Transverse colon (tissue), 4 donors: ENCODE measurements around the gene TOMM6. TPM values are rescaled to one million over a fixed set of nuclear protein-coding genes. Genes with fewer than 3 reads are reported as not detected.

Experiments used
- small RNA-seq, 4 donors: library from RNA; depleted of rRNA; stranded (forward); fragments of <200 nt; gene quantifications; one replicate each; pipeline ENCODE3, GENCODE V24; 2016
- total RNA-seq, 4 donors: library from RNA; depleted of rRNA; stranded (reverse); fragments of >200 nt; gene quantifications; one replicate each; pipeline ENCODE4 v1.1.0, GENCODE V29; 2016

Gene TOMM6
- total RNA-seq, 4 donors from 2014 or later: 24.1 to 93.1 (median 85.6) TPM

Small RNA genes lying within 50 kb of the gene (small RNA-seq; reads per million reads assigned to genes)
- gene AL365205.2 (0 reads per million in 4 donors), gene AL365205.3 (0 reads per million in 4 donors), gene RF00393 (0 reads per million in 4 donors)

Other genes with a start within 250 kb of the TOMM6 start
- gene FOXP4, start 241.3 kb upstream of the TOMM6 start, total RNA-seq: 10 to 100 TPM; 13.8 to 45.6 (median 17.2) TPM
- gene MDFI, start 149.2 kb upstream of the TOMM6 start, total RNA-seq: 1 to 10 TPM in 2 of 4 donors, not detected in 2; 2.1 to 2.2 TPM
- gene TFEB, start 52.1 kb upstream of the TOMM6 start, total RNA-seq: 10 to 100 TPM; 30.4 to 47.1 (median 38.1) TPM
- 1 to 10 TPM in 1 of 4 donors, not detected in 3; 1.5 TPM for gene PGC, start 40.3 kb upstream of the TOMM6 start, total RNA-seq
- gene FRS3, start 7.8 kb upstream of the TOMM6 start, total RNA-seq: 1 to 10 TPM; 2.8 to 4.5 (median 3.2) TPM
- gene PRICKLE4, start 6.9 kb upstream of the TOMM6 start, total RNA-seq: 10 to 100 TPM in 3 of 4 donors, 1 to 10 TPM in 1; 6.7 to 52.0 (median 21.0) TPM
- 1 to 10 TPM; 2.3 to 7.9 (median 4.0) TPM for gene USP49, start 107.7 kb downstream of the TOMM6 start, total RNA-seq
- gene MED20, start 133.4 kb downstream of the TOMM6 start, total RNA-seq: 10 to 100 TPM; 15.4 to 25.7 (median 18.5) TPM
- 1 to 10 TPM; 3.4 to 5.9 (median 5.2) TPM for gene BYSL, start 133.8 kb downstream of the TOMM6 start, total RNA-seq
- gene CCND3, start 154.1 kb downstream of the TOMM6 start, total RNA-seq: 100 to 1,000 TPM in 1 of 4 donors, 10 to 100 TPM in 3; 55.3 to 178 (median 75.6) TPM